HEK293 (cell line): ENCODE data around the gene INPP5A.

Source experiments
- CTCF ChIP-seq: fragments of 450-650 bp; formaldehyde crosslinking; IDR thresholded peaks from 2 replicates; pipeline ENCODE4 v1.5.1; 2016; ENCODE audit warnings: missing biosample characterization, missing genetic modification characterization
- YY1 ChIP-seq: fragments of 450-650 bp; formaldehyde crosslinking; IDR thresholded peaks from 2 replicates; pipeline ENCODE4 v1.5.1; 2018; ENCODE audit warnings: missing biosample characterization, missing genetic modification characterization
- ZNF121 ChIP-seq: fragments of 450-650 bp; formaldehyde crosslinking; IDR thresholded peaks from 2 replicates; pipeline ENCODE4 v1.5.1; 2016; ENCODE audit warnings: missing biosample characterization, missing genetic modification characterization
- ZNF138 ChIP-seq: fragments of 450-650 bp; formaldehyde crosslinking; IDR thresholded peaks from 2 replicates; pipeline ENCODE4 v1.5.1; 2016; ENCODE audit warnings: missing biosample characterization, missing genetic modification characterization, borderline replicate concordance
- ZNF596 ChIP-seq: fragments of 450-650 bp; IDR thresholded peaks from 2 replicates; pipeline ENCODE4 v1.5.0; 2018; ENCODE audit warnings: missing biosample characterization, mild to moderate bottlenecking, missing genetic modification characterization, moderate library complexity

GRCh38 chr10:132688580-132689420, 151.2 kb downstream of the INPP5A start:
- TF ChIP-seq ZNF121 (tag by site-specific recombination), result no peak
- no peak for TF ChIP-seq YY1
- TF ChIP-seq ZNF596 (tag by site-specific recombination), result no peak
- no peak for TF ChIP-seq ZNF138 (tag by site-specific recombination)
- TF ChIP-seq CTCF (tag by site-specific recombination), result no peak
